HG03135 (cell line): ENCODE data around the gene VASN.
"Not testable (repeated sequence)": the region's sequence is repeated elsewhere in the genome, so short reads cannot be mapped to it uniquely, and the experiment has no call there.

Experiments
- ATAC-seq: cut with Tn5 transposase; IDR thresholded peaks from one replicate; pipeline ENCODE4 v1.9.1; 2021; ENCODE audit warnings: mild to moderate bottlenecking, moderate library complexity; ENCODE audit not compliant: unreplicated experiment

Gene VASN

DNA sequence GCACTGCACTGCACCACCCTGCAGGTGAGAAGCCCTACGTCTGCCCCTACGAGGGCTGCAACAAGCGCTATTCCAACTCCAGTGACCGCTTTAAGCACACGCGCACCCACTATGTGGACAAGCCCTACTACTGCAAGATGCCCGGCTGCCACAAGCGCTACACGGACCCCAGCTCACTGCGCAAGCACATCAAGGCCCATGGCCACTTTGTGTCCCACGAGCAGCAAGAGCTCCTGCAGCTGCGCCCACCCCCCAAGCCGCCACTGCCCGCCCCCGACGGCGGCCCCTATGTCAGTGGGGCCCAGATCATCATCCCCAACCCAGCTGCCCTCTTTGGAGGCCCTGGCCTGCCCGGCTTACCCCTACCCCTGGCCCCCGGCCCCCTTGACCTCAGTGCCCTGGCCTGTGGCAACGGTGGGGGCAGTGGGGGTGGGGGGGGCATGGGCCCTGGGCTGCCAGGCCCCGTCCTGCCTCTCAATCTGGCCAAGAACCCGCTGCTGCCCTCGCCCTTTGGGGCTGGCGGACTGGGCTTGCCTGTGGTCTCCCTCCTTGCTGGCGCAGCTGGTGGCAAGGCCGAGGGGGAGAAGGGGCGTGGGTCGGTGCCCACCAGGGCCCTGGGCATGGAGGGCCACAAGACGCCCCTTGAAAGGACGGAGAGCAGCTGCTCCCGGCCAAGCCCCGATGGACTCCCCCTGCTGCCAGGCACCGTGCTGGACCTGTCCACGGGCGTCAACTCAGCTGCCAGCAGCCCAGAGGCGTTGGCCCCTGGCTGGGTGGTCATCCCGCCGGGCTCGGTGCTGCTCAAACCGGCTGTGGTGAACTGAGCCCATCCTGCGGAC is 34.7 kb upstream of the VASN start:
- ATAC-seq: no peak

DNA sequence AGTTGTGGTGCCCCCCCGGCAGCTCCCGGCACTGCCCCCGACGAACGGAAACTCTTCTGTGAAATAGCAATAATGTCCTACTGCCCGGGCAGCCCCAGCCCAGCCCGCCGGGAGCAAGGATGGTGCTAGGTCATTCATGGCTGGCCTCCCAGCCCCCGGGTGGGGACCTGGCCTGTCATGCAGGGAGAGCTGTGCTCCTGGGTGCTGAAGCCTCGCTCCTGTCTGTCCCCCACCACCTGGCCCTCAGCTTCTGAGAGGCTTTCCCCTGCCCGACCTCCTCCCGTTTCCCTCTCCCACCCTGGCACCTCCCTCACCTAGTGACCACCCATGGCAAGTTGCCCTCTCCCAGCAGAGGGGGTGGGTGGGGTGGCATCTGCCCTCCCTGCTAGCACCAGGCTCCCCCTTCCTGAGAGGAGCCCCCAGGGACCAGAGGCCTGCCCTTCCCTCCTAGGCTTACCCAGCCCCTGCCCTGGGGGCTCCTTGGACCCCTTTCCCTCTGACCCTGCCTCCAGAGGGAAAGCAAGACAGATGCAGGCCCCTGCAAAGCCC is 34.0 kb upstream of the VASN start:
- no peak for ATAC-seq

DNA sequence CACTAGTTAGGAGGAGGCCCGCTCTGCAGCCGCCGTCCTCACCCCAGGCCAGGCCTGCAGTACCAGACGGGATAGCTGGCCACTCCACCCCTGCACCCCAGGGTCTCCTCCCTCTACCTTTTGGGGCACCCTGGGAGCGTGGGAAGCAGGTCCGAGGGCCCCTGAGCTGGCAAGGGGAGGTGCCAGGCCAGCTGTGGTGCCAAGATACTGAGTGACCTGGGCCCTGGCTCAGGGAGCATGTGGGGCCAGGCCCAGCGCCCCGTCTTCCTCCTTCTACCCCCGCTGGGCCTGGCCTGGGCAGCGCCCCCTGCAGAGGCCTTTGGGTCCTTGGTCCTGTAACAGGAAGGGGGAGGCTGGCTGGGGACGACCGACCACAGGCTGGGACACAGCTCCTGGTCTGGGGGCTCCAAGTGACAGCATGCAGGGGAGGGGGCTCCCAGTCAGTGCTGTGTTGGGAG is 33.5 kb upstream of the VASN start:
- ATAC-seq: no peak

DNA sequence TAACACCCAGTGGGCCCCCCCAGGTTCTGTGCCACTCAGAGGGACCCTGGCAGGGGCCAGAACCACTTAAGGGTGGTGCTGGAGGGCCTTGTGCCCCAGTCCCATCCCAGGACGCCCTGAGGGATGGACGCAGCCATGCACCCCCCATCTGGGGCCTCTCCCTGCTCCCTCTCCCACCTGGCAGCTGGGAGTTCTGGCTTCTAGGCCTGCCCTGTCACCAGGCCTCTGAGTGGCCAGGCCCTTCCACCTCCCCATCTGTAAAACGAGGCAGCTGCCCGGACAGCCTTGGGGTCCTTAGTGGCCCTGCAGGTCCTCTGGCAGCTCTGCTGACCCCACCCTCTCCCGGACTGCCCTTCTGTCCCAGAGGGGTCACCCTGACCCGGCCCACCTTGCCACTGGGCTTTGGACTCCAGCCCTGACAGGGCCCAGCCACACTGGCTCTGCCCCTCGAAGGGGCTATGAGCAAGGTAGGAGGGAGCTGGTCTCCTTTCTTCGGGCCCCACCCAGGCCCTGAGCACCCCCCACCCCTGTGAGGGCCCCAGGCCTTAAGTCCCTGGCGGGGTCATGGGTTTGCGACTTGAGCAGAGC is 32.8 kb upstream of the VASN start:
- no peak for ATAC-seq

DNA sequence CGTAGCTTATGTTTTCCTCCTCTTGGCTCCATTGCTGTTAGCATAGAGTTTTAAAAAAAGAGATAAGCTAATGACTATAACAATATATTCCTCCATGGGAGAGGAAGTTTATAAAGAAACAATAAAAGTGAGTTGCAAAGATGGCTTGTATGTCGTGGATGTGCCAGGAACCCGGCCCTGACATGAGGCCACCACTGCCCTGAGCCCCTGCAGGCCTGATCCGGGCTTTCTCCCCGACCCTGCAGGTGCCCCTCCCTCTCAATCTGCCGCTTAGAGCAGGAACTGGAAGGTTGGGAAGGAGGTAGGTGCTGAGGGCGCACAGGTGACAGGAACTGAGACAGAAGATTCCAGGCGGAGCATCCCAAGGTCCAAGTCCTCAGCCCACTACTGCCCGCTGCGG is 32.2 kb upstream of the VASN start:
- no peak for ATAC-seq

DNA sequence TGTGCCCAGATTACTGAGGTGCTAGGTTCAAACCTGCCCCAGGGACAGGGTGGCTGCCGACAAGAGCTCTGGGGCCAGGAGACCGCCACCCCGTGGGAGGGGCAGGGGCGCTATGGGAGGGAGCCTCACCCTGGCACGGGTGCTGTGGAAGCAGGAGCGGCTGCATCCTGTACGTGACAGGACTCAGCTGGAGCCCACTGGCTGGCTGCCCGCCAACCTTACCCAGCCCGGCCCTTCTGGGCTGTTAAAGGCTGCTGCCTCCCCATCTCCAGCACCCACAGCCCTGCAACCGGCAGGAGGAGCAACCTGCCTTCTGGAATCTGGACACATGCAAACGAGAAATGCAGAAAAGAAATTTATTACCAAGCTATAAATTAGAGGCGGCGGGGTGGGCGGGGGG is 31.7 kb upstream of the VASN start:
- ATAC-seq: no peak

DNA sequence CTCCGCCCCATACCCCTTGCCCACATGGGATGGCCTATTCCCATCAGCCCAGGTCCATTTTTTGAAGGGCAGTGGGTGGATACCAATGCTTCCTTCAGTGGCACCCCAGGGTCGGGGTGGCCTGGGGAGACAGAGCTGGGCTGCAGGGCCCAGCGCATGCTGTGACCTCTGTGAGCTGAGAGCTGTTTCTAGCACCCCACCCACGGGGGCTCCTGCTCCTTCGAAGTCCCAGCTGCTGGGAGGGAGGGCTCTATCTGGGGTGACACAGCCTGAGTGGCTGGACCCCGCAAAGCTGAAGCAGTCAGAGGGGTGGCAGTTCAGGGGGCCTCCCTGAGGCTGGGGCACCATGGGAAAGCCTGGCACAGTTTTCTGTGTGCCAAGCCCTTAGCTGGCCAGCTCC is 31.2 kb upstream of the VASN start:
- no peak for ATAC-seq

DNA sequence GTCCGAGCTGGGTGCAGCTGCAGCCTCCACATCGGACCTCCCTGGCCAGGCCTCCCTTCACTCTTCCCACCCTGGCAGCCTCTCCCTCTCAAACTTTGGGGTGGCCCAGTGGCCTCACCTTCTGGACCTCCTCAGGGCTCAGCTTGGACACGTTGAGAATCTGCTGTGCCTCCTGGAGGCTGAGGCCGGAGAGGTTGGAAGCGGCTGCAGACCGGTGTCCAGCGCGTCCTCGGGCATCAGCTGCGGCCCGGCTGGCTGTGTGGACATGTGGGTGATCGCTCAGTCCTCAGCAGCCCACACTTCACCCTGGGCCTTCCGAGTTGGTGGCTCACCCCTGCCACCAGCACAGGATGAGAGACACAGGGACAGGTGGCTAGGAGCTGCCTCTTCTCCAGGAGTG is 30.4 kb upstream of the VASN start:
- ATAC-seq: no peak

DNA sequence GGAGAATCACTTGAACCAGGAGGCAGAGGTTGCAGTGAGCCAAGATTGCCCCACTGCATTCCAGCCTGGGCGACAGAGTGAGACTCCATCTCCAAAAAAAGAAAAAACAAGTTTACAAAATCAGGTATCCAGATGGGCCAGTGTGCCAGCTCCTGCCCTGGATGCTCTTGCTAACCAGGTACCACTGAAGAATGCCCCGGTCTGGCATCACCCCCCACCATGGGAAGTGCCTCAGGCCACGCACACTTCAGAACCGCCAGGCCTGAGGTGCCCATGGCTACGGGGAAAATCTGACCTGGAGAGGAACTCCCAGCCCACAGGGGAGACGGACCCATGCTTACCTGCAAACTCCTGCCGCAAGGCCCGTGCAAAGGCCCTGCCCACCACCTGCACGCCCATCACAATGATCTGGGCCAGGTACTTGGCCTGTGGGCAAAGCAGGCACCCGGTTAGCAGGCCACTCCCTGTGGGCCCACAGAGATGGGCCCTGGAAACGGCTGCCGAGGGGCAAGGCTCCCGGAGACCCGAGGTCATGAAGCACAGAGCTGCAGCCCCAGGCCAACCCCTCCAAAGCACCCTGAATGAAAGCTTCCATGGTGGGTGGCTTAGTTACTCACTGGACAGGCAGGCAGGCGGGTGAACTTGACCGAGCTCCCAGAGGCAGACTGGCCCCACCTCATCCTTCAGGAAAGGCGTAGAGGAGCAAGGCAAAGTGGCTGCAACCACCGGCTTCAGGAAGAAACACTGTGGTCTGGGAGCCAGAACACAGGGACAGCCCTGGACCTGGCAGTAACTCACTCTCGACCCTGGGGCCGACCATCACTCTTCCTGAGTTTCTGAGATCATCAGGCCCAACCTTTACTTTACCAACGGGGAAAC is 28.5 kb upstream of the VASN start:
- no peak for ATAC-seq

DNA sequence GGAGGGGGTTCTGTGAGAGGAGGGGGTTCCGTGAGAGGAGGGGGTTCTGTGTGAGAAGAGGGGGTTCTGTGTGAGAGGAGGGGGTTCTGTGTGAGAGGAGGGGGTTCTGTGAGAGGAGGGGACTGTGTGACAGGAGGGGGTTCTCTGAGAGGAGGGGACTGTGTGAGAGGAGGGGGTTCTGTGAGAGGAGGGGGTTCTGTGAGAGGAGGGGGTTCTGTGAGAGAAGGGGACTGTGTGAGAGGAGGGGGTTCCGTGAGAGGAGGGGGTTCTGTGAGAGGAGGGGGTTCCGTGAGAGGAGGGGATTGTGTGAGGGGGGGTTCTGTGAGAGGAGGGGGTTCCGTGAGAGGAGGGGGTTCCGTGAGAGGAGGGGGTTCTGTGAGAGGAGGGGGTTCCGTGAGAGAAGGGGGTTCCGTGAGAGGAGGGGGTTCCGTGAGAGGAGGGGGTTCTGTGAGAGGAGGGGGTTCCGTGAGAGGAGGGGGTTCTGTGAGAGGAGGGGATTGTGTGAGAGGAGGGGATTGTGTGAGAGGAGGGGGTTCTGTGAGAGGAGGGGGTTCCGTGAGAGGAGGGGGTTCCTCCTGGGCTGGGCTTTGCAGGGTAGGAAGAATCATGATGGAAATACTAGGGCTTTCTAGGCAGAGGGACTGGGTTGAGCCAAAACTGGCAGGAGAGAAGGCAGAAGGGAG is 27.2 kb upstream of the VASN start:
- not testable (repeated sequence) for ATAC-seq

DNA sequence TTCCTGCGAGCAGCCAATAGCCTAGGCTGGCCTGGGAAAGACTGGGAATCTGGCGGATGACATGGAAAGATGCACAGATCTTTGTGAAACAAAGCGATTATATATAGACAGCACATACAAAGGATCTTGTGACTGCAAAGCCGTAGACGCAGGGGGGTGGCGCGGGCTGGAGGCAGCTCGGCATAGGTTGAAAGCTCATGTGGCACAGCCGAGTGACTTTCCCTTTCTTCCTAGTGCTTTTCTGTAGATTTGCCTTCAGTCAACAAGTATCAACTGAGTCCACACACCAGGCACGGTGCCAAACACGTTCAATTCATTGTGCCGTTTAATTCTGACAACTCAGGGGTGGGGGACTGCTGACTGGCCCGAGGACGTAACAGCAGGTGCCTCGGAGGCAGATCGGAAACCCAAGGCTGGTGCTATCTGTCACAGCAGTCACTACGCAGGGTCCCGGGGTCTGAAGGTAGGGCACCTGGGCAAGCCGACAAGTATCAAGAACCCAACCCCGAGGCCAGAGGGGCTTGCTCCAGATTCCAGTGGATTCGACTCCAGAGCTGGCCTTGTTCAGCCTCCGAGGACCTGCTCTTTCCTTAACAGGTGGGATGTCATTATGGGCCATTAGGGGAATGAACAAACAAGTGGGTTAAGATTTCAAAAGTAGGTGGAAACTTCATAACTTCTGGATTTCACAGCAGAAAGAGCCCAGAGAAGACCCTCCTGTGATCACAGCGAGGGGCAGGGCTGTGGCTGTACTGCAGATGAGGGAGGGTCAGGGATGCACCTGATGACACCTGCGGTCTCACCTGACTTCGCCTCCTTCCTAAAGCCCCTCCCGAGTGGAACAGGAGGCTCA is 26.4 kb upstream of the VASN start:
- no peak for ATAC-seq

DNA sequence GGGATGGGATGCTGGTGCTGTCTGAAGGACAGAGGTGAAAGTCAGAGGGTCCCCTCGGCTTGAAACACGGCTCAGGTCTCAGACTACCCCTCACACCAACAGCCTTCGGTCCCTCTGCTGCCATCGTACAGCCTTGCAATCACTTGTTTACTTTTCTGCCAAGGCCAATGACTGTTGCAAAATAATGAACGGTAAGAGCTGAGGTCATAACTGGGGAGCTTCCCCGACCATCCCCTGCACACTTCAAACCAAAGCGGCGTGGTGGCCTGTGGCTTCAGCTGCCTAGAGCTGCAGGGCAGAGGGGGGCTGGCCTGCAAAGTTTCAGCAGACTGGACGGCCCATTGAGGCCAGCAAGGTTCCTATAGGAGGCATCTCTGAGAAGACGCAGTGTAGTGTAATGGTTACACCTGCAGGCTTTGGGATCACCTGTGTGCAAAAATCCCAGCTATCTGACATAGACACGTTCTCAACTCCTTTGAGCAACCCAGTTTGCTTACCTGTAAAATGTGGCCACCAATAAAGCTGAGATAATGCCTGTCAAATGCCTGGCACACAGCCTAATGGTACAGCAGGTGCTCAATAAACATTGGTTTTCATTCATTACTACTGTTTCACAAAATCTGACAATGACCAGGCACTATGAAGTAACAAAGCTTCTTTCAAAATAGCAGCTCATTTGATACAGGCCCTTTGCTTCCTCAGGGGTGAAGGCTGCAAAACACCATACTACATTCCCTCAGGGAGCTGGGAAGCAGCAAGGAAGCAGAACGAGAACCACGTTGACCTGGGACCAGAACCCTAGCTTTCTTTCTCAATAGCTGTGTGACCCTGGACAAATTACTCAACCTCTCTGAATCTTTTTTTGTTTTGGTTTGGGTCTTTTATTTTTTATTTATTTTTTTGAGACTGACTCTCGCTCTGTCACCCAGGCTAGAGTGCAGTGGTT is 25.5 kb upstream of the VASN start:
- ATAC-seq: no peak

DNA sequence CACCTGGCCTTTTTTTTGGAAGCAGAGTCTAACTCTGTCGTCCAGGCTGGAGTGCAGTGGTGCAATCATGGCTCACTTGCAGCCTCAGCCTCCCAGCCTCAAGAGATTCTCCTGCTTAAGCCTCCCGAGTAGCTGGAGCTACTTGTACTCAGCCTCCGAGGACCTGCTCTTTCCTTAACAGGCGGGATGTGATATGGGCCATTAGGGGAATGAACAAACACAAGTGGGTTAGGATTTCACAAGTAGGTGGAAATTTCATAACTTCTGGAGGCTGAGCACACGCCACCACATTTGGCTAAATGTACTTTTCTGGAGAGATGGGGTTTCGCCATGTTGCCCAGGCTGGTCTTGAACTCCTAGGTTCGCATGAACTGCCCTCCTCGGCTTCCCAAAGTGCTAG is 24.6 kb upstream of the VASN start:
- no peak for ATAC-seq

DNA sequence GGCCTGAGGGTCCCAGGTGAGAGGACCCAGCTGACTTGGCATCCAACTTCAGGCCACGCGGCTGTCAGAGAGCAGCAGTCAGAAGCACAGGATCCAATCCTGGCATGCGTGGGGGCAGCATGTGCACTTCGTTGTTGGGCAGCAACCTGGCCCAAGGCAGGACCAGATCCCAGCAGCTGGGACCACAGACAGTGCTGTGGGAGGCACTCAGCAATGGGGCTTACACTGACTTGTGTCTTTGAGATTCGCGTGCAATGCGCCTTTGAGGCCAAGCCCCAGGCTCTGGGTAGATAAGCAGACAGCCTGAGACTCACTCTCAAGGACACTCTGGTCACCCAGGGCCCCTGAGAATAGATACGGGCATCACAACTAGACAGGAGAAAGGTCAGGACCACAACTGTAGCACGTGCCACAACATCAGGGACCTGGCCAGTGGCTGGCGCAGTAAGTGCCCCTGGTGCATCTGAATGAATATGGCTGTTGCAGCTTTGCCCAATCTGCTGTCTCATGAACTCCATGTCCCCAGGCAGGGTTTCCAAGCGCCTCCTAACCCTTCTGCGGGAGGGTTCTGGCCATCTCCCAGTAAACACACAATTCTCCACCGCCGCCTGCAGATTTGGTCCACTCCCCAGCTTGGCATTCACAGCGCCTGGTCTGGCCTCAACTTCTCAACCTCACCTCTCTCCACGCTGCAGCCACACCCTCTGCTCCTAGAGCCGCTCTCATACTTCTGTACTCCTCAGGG is 23.7 kb upstream of the VASN start:
- no peak for ATAC-seq

DNA sequence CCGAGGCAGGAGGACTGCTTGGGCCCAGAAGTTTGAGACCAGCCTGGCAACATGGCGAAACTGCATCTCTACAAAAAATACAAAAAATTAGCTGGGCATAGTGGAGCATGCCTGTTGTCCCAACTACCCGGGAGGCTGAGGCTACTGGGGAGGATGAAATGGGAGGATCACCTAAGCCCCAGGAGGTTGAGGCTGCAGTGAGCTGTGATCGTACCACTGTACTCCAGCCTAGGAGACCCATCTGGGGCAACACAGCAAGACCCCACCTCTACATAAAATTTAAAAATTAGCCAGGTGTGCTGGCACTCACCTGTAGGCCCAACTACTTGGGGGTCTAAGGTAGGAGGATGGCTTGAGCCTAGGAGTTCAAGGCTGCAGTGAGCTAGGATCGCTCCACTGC is 22.3 kb upstream of the VASN start:
- ATAC-seq: no peak

DNA sequence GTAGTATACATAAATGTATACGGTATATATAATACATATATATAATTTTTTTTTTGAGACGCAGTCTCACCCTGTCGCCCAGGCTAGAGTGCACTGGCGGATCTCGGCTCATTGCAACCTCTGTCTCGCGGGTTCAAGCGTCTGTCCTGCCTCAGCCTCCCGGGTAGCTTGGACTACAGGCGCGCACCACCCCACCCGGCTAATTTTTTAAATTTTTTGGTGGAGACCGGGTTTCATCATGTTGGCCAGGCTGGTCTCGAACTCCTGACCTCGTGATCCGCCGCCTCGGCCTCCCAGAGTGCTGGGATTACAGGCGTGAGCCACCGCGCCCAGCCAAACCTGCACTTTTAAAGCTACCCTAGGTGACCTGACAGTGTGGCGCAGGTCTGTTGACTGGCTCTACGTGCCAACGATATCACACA is 21.3 kb upstream of the VASN start:
- no peak for ATAC-seq

DNA sequence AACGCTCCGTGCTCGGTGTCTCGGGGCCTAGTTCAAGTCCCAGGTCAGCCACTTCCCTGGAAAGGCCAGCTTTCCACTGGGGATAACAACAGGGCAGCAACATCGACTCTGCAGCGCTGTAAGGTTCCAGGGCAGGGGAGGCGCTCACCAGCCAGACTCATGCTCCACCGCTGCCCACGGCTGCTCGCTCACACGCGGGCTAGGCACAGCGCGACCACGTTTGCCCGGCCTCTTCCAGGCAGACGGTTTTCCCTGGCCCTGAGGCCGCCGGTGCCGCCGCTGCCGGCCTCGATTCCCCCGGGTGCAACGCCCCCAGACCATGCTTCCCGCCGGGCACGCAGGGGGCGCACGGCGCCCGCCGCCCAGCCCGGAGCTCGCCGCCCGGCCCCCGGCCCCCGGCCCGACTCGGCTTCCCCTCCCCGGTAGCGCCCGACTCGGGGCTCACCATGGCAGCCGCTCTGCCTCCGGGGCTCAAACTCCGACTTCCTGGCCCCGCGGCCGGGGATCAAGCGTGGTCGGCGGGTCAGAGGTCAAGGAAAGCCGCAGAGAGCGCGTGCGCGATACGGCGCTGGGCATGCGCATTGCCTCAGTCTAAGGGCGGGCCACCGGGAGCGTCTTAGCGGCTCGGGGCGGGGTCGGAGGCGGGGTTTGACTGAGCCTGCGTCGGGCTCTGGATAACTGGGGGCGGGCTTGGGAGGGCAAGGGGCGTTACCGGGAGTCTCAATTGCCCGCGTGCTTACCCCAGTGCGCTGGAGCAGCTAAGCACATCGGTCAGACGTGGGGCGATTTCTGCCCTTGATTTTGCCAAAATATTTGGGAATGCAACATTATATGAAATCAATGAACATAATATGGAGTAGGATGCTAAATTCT is 20.6 kb upstream of the VASN start, which contains the start of gene PAM16:
Gene PAM16 (minus strand): TSS at position 535 of the 873 bp plus-strand sequence. CDS start 87 bp downstream, at position 448.
- peak; percentile 74 for ATAC-seq
